GM19025 (cell line): ENCODE results near the gene RNF10.
"Not testable (repeated sequence)": the region's sequence is repeated elsewhere in the genome, so short reads cannot be mapped to it uniquely, and the experiment has no call there.

Experiments used
- ATAC-seq: cut with Tn5 transposase; IDR thresholded peaks from one replicate; pipeline ENCODE4 v1.9.1; 2021; ENCODE audit warnings: mild to moderate bottlenecking, low read depth, moderate library complexity; ENCODE audit not compliant: unreplicated experiment

RNF10 gene

DNA sequence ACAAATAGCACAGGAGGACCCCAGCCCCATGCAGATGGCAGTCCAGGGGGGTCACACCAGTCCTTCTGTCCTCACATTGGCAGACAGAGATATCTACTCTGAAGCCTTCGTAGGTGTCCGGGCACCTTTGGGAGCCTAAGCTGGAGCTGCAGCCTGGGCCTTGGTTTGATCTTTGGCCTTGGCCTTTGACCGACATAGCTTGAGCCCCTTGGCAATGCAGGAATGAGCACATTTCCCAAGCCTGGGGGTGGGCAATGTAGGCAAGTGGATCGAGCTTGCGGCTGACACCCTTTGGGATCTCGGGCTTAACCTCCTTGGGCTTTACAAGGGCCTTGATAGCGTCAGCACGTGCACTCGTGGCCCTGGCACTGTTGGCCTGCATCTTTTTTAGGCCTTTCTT is 11.6 kb upstream of the RNF10 start:
- ATAC-seq = no peak

GRCh38 chr12:120528861-120529525 is 5.2 kb upstream of the RNF10 start, which contains the start of gene COQ5:
Gene COQ5, minus strand, starts transcription at chr12:120529158. Its CDS starts 17 bp downstream, at chr12:120529141.
- peak; percentile 72 for ATAC-seq

DNA sequence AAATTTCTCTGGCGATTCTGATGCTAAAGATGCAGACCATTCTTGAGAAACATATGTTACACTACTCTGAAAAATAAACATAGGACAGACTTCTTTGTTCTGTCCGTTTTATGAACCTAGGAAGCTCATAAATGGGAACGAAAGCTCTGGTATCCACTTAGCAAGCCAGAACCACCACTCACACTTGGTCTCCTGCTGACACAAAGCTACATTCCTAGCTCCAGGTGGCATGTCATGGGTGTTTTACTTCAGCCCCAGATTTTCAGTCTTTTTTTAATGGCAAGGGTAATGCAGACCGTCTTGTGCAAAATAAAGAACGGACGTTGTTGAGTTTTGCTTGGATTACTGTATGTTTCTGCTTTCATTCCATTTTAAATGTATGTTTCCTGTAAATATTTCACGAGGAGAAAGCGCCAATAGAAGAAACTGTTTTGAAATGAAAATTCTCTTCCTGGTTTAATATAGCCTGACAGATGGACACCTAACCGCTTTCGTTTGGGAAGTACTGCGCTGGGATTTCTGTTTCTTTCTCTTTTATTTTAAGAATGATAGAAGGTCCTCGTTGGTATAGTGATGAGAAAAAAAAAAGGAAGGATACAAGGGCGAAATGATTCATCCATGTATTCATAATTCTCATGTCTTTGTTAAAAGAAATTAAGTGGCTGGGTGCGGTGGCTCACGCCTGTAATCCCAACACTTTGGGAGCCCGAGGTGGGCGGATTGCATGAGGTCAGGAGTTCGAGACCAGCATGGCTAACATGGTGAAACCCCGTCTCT is 4.3 kb upstream of the RNF10 start:
- no peak for ATAC-seq

GRCh38 chr12:120530418-120530761 is 3.8 kb upstream of the RNF10 start:
- not testable (repeated sequence) for ATAC-seq

DNA sequence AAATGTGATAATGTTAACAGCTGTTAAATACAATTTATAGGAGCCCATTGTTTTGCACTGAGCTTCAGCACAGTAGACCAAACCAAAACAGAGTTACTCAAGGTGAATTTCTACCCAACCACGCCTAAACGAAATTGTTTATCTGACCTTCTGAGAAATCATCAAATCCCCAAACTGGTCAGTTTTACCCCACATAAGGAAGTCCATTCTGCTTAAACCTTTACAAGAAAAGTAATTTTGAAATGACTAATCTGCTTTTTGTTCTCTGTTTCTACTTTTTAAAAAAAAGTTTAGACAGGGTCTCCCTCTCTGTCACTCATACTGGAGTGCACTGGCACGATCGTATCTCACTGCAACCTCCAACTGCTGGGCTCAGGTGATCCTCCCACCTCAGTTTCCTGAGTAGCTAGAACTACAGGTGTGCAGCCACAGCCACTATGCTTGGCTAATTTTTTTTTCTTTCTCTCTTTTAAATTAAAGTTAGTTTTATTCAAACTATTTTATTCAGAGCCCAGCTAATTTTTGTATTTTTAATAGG is 1.4 kb upstream of the RNF10 start:
- ATAC-seq = no peak

DNA sequence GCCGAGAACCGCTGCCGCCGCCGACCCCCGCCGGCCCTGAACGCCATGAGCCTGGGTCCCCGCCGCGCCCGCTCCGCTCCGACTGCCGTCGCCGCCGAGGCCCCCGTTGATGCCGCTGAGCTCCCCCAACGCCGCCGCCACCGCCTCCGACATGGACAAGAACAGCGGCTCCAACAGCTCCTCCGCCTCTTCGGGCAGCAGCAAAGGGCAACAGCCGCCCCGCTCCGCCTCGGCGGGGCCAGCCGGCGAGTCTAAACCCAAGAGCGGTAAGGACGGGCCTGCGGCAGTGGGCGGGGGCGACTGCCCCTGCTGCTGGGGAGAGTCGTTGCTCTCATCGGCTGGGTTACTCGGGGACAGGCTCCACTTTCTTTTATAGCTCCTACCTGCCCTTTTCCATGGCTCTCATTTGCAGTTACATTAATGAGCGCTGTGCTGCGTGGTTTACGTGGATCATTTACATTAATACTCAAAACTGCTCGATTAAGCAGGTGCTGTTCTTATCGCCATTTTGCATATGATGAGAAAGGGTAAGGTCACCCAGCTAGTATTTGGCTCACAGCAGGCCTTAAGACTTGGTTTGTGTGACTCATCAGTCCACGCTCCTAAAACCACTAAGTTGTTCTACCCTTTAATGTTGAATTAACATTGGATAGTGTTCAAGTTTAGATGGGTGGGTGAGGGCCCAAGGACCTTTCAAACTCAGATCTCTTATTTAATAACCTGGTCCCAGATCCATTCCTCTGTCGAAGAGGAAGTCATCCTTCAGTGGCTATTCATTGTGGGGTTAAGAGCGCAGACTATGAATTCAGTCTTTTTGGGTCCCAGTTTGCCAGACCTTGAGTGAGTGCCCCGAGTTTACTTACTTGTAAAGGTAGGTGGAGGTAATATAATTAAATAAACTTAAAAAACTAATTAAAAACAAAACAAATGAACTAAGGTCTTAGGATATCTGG is 823 bp downstream of the RNF10 start:
- ATAC-seq = peak; percentile 25

- no peak for ATAC-seq
Measured at GRCh38 chr12:120536064-120536791, 2.1 kb downstream of the RNF10 start.

- no peak for ATAC-seq
Measured at GRCh38 chr12:120537856-120538220, 3.7 kb downstream of the RNF10 start.

- ATAC-seq = no peak
Measured at GRCh38 chr12:120538281-120539156, 4.4 kb downstream of the RNF10 start.

DNA sequence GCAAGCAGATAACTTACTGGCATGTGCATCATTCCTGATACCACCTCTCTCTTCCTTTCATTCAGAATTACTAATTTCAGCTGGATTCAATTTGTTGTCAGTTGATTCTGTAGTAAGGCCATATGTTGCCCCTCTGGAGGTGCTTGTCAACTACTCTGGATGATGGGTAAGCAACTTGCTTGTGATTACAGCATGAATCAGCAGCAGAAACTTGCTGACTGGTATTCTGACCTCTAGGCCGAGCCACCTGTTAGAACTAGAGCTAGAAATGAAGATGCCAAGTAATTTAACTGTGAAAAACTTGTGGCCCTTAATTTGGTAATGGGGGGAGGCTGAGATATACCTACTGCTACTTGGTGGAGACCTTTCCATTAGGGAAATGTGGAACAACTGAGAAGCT is 5.1 kb downstream of the RNF10 start:
- no peak for ATAC-seq

DNA sequence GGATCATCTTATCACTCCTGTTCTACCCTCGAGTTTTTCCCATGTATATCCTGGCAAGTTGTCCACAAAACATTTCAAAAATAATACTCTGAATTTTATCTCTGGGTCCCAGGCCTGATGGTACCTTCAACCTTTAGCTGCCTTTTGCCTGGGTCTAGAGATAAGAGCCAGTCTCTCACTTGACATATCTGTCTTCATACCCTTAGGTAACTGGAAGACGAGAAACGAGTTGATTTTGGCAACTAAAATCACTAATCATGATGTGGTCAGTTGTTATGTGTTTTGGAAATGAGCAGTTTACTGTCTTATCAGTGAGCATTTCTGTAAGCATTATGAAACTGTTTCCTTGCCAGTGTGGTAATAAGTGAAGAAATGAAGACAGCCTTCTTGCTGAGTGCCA is 6.3 kb downstream of the RNF10 start:
- no peak for ATAC-seq

- no peak for ATAC-seq
Measured at GRCh38 chr12:120542166-120542565, 8.0 kb downstream of the RNF10 start.

- no peak for ATAC-seq
Measured at GRCh38 chr12:120544691-120545090, 10.5 kb downstream of the RNF10 start.

DNA sequence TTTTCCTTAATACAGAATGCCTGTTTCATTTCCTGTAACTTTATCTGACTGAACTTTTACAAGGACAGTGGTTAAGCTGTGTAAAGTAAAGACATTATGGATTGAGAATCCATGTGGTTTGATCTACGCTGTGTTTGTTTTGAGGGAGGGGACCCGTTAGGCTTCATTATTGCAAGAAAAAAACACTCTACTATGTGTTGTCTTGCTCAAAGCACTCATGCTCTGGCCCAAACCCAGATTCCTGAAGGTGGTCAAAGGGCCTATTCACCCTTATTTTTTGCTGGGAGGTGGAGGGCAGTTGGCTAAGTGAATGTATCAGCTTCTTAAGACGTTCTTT is 11.9 kb downstream of the RNF10 start:
- ATAC-seq = no peak

DNA sequence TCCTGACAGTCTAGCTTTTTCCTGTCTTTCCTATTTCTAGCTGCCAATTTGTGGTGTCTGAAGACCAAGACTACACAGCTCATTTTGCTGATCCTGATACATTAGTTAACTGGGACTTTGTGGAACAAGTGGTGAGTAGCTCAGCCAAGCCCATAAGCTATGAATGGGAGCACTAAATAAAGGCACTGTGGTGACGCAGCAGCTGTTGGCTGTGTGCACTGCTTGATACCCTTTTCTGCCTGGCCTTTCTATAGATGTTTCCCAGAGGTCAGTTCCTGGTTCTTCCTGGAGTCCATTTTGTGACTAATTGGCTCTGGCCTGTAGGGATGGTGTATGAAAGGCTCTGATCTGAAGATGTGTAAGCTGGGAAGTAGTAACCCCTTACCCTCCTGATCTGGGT is 20.5 kb downstream of the RNF10 start:
- no peak for ATAC-seq

DNA sequence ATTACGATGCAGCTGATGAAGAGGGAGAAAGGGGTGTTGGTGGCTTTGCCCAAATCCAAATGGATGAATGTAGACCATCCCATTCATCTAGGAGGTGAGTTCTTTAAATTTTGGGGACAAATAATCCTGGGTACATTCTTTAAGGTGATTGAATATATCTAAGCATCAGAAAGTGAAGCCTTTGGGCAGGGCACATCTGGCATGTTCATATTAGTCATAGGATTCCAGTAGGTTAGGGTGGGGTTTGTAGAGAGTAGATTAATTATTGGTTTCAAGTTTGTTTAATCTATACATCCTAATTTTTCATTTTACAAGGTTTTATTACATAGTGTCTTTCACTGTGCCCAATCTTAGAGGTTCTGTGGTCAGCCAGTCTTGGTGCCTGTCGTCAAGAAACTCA is 23.4 kb downstream of the RNF10 start:
- no peak for ATAC-seq

- no peak for ATAC-seq
Measured at GRCh38 chr12:120562906-120563305, 28.8 kb downstream of the RNF10 start.

DNA sequence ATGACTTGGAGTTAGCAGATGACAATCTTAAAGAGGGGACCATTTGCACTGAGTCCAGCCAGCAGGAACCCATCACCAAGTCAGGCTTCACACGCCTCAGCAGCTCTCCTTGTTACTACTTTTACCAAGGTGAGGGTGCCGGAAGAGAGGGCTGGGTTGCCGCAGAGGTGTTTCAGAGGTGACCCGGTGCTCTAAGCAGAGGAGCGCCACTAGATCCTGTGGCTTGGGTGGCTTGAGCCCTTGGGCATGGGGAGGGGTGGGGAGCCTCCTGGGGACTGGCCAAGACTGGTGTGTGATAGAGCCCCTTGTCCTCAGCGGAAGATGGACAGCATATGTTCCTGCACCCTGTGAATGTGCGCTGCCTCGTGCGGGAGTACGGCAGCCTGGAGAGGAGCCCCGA is 29.3 kb downstream of the RNF10 start:
- no peak for ATAC-seq

- ATAC-seq = no peak
Measured at GRCh38 chr12:120571299-120571698, 37.1 kb downstream of the RNF10 start.
